Measurements from ENCODE around the gene METTL15. TPM values are rescaled to one million over a fixed set of nuclear protein-coding genes. Genes with fewer than 3 reads are reported as not detected.
"Not testable (repeated sequence)": the region's sequence is repeated elsewhere in the genome, so short reads cannot be mapped to it uniquely, and the experiment has no call there.

Gene METTL15
- total RNA-seq, 3 donors from 2014 or later (not counting 1 experiment from before 2014, with no cell fraction given) = 7.4 to 12.1 (median 9.1) TPM

- Mint-ChIP-seq H3K4me1 (peaks cover 0 to under 1% of the 10 kb centered on the region in 2 donors), H3K27ac (no peak overlapping the region), H3K27me3 (ENCODE audit: low read depth in 2 of 2) (no peaks in the 10 kb centered on the region), H3K4me3 (no peak overlapping the region), H3K9me3 (no peaks in the 10 kb centered on the region), H3K36me3 (no peaks in the 10 kb centered on the region)
- no peaks in the 10 kb centered on the region for H3K4me1 ChIP-seq (ENCODE audit: control insufficient read depth, insufficient read depth, low read length)
- H3K27me3 ChIP-seq (ENCODE audit: control insufficient read depth, insufficient read depth, low read length) = no peaks in the 10 kb centered on the region
- DNase-seq (no peak), ATAC-seq (no peak)
- no peak overlapping the region for H3K4me3 ChIP-seq (ENCODE audit: low read length)
- 99% methylated on average over 4 of the region's 4 CpGs for WGBS (ENCODE audit: insufficient coverage)
- H3K27ac ChIP-seq (ENCODE audit: low read length) = no peak overlapping the region
- no peaks in the 10 kb centered on the region for H3K9me3 ChIP-seq (ENCODE audit: control insufficient read depth, insufficient read depth, low read length)
- TF ChIP-seq CTCF (IDR thresholded peaks at IDR 0.05) = no peak
- intact Hi-C loops (cut with micrococcal nuclease) = no loop called here
- peaks cover 8% of the 10 kb centered on the region for H3K36me3 ChIP-seq (ENCODE audit: control insufficient read depth, insufficient read depth, low read length)
Observed at GRCh38 chr11:28117712-28118111, 9.5 kb downstream of the METTL15 start.

- intact Hi-C loops (cut with micrococcal nuclease) = no loop called here
- Mint-ChIP-seq H3K36me3 (no peaks in the 10 kb centered on the region), H3K4me1 (peaks cover 0 to 4% of the 10 kb centered on the region in 2 donors), H3K27ac (no peak overlapping the region), H3K9me3 (no peaks in the 10 kb centered on the region), H3K4me3 (no peak overlapping the region), H3K27me3 (ENCODE audit: low read depth in 2 of 2) (no peaks in the 10 kb centered on the region)
- no peaks in the 10 kb centered on the region for H3K36me3 ChIP-seq (ENCODE audit: control insufficient read depth, insufficient read depth, low read length)
- no peak overlapping the region for H3K27ac ChIP-seq (ENCODE audit: low read length)
- WGBS (ENCODE audit: insufficient coverage) = 100% methylated on average over 1 of the region's 3 CpGs
- H3K9me3 ChIP-seq (ENCODE audit: control insufficient read depth, insufficient read depth, low read length) = no peaks in the 10 kb centered on the region
- H3K4me1 ChIP-seq (ENCODE audit: control insufficient read depth, insufficient read depth, low read length) = no peaks in the 10 kb centered on the region
- no peak for ATAC-seq
- no peak for DNase-seq
- no peak overlapping the region for H3K4me3 ChIP-seq (ENCODE audit: low read length)
- TF ChIP-seq CTCF (IDR thresholded peaks at IDR 0.05) = no peak
- no peaks in the 10 kb centered on the region for H3K27me3 ChIP-seq (ENCODE audit: control insufficient read depth, insufficient read depth, low read length)
Observed at GRCh38 chr11:28123151-28123581, 15.0 kb downstream of the METTL15 start.

GRCh38 chr11:28132548-28132947 is 24.4 kb downstream of the METTL15 start:
- ATAC-seq = no peak
- H3K9me3 ChIP-seq (ENCODE audit: control insufficient read depth, insufficient read depth, low read length) = no peaks in the 10 kb centered on the region
- Mint-ChIP-seq H3K27ac (no peak overlapping the region), H3K36me3 (no peaks in the 10 kb centered on the region), H3K27me3 (ENCODE audit: low read depth in 2 of 2) (no peaks in the 10 kb centered on the region), H3K4me3 (no peak overlapping the region), H3K4me1 (no peaks in the 10 kb centered on the region), H3K9me3 (no peaks in the 10 kb centered on the region)
- H3K27ac ChIP-seq (ENCODE audit: low read length) = no peak overlapping the region
- H3K27me3 ChIP-seq (ENCODE audit: control insufficient read depth, insufficient read depth, low read length) = no peaks in the 10 kb centered on the region
- no peaks in the 10 kb centered on the region for H3K36me3 ChIP-seq (ENCODE audit: control insufficient read depth, insufficient read depth, low read length)
- intact Hi-C loops (cut with micrococcal nuclease) = no loop called here
- no CpG with 5 or more reads among the region's 1 CpG for WGBS (ENCODE audit: insufficient coverage)
- TF ChIP-seq CTCF (IDR thresholded peaks at IDR 0.05) = no peak
- H3K4me1 ChIP-seq (ENCODE audit: control insufficient read depth, insufficient read depth, low read length) = no peaks in the 10 kb centered on the region
- DNase-seq = no peak
- no peak overlapping the region for H3K4me3 ChIP-seq (ENCODE audit: low read length)

DNA sequence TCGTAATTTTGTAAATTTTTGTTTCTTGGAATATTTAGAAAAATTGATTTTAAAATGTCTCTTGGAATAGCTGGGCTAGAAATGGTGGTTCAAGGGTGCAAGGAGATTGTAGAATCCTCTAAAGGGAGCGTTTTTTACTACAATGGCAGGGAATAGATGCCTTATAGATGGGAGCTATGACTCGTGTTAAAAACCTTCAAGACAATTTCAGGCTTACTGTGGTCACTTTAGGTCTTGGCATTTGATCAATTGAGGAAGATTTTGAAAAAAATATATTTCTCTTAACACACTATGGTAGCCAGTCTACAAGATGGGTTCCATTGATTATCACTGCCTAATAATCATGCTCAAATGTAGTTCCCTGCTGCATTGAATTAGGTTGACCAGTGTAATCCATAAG is 25.0 kb downstream of the METTL15 start:
- intact Hi-C loops (cut with micrococcal nuclease) = no loop called here

GRCh38 chr11:28136157-28136556 is 28.0 kb downstream of the METTL15 start:
- H3K4me1 ChIP-seq (ENCODE audit: control insufficient read depth, insufficient read depth, low read length); ATAC-seq; H3K9me3 Mint-ChIP-seq; H3K36me3 Mint-ChIP-seq; H3K36me3 ChIP-seq (ENCODE audit: control insufficient read depth, insufficient read depth, low read length); H3K27me3 ChIP-seq (ENCODE audit: control insufficient read depth, insufficient read depth, low read length); H3K4me1 Mint-ChIP-seq; H3K27ac Mint-ChIP-seq; DNase-seq; H3K27ac ChIP-seq (ENCODE audit: low read length); H3K27me3 Mint-ChIP-seq (ENCODE audit: low read depth in 2 of 2); H3K4me3 Mint-ChIP-seq; H3K4me3 ChIP-seq (ENCODE audit: low read length); intact Hi-C loops (cut with micrococcal nuclease): not testable (repeated sequence)
- peaks cover 21% of the 10 kb centered on the region for H3K9me3 ChIP-seq (ENCODE audit: control insufficient read depth, insufficient read depth, low read length)
- 94% methylated on average over 2 of the region's 4 CpGs for WGBS (ENCODE audit: insufficient coverage)

More for the DNA sequence above, 25.0 kb downstream of the METTL15 start:
- no peaks in the 10 kb centered on the region for H3K9me3 Mint-ChIP-seq
- H3K27ac Mint-ChIP-seq = no peak overlapping the region
- no peaks in the 10 kb centered on the region for H3K27me3 Mint-ChIP-seq (ENCODE audit: low read depth in 2 of 2)
- Histone ChIP-seq H3K36me3 (ENCODE audit: control insufficient read depth, insufficient read depth, low read length) (no peaks in the 10 kb centered on the region), H3K27me3 (ENCODE audit: control insufficient read depth, insufficient read depth, low read length) (no peaks in the 10 kb centered on the region), H3K9me3 (ENCODE audit: control insufficient read depth, insufficient read depth, low read length) (no peaks in the 10 kb centered on the region), H3K27ac (ENCODE audit: low read length) (no peak overlapping the region), H3K4me3 (ENCODE audit: low read length) (no peak overlapping the region), H3K4me1 (ENCODE audit: control insufficient read depth, insufficient read depth, low read length) (no peaks in the 10 kb centered on the region)
- no peak overlapping the region for H3K4me3 Mint-ChIP-seq
- H3K36me3 Mint-ChIP-seq = no peaks in the 10 kb centered on the region
- ATAC-seq = no peak
- no peak for TF ChIP-seq CTCF (IDR thresholded peaks at IDR 0.05)
- 93% methylated on average over 3 of the region's 3 CpGs for WGBS (ENCODE audit: insufficient coverage)
- H3K4me1 Mint-ChIP-seq = no peaks in the 10 kb centered on the region
- no peak for DNase-seq

Data from natural killer cell (primary cell).